Mammary epithelial cell (primary cell): Measurements from ENCODE around the gene AP3S2.

Experiments
- CTCF ChIP-seq, 2 donors: IDR thresholded peaks in 1 of 2; conservative IDR thresholded peaks in 1 of 2; 2 replicates each; pipeline ENCODE4 v1.5.1; 2011 to 2012; ENCODE audit warnings: inconsistent platforms in 2 of 2, low read length in 2 of 2, mild to moderate bottlenecking in 2 of 2, control low read depth in 1 of 2, low read depth in 1 of 2; ENCODE audit not compliant: insufficient read depth in 1 of 2; ENCODE audit errors: extremely low read depth in 1 of 2
- EZH2 ChIP-seq: IDR thresholded peaks from 2 replicates; pipeline ENCODE4 v1.6.1; 2012; ENCODE audit warnings: low read length, inconsistent platforms, borderline replicate concordance

GRCh38 chr15:89903015-89903857 lies 9.4 kb upstream of the AP3S2 start:
- TF ChIP-seq CTCF (conservative IDR thresholded peaks at IDR 0.05 in 1 of 2, IDR thresholded peaks at IDR 0.05 in 1 of 2; ENCODE audit: extremely low read depth in 1 of 2, insufficient read depth in 1 of 2, low read depth in 1 of 2, low read length in 2 of 2) (no peak), EZH2 (no peak)
